Chondrocyte (in vitro differentiated cells): Measurements from ENCODE around the gene UCHL3. TPM values are rescaled to one million over a fixed set of nuclear protein-coding genes. Genes with fewer than 3 reads are reported as not detected.

Experiments
- DNase-seq: peaks from one replicate; pipeline ENCODE4 v3.0.0; 2021; ENCODE audit warnings: mixed read lengths, low spot score
- H3K27ac Mint-ChIP-seq: one replicate; pipeline ENCODE4 v1.8.0; 2021; ENCODE audit warnings: mild to moderate bottlenecking, moderate library complexity, mixed read lengths; ENCODE audit not compliant: unreplicated experiment
- H3K27me3 Mint-ChIP-seq: 2 replicates; pipeline ENCODE4 v1.8.0; 2021; ENCODE audit warnings: low read depth, mixed read lengths
- H3K36me3 Mint-ChIP-seq: 2 replicates; pipeline ENCODE4 v1.8.0; 2021; ENCODE audit warnings: low read depth, mixed read lengths
- H3K4me1 Mint-ChIP-seq: 2 replicates; pipeline ENCODE4 v1.8.0; 2021; ENCODE audit warnings: low read depth, mild to moderate bottlenecking, mixed read lengths
- H3K4me3 Mint-ChIP-seq: one replicate; pipeline ENCODE4 v1.8.0; 2021; ENCODE audit warnings: mild to moderate bottlenecking, moderate library complexity, mixed read lengths; ENCODE audit not compliant: unreplicated experiment
- H3K9me3 Mint-ChIP-seq: 2 replicates; pipeline ENCODE4 v1.8.0; 2021; ENCODE audit warnings: low read depth, mixed read lengths
- long read RNA-seq: library from polyadenylated mRNA; stranded (forward); transcript quantifications from one replicate; pipeline ENCODE4 v2.0.0, GENCODE V29; 2021
- total RNA-seq: library from RNA; stranded (reverse); gene quantifications from 3 replicates; pipeline ENCODE4 v1.2.1, GENCODE V29; 2021
- TF ChIP-seq, protein P1 (sequence below): fragments of 200-600 bp; sonication (generic); IDR thresholded peaks from 2 replicates; pipeline ENCODE4 v1.5.0; 2021; ENCODE audit warnings: antibody characterized with exemption, mild to moderate bottlenecking, moderate library complexity

UCHL3 gene
- total RNA-seq, result 28.0 to 29.5 TPM (median 29.5 TPM) in 3 replicates
- long read RNA-seq, partial matches to known transcripts, result 5 of 11 reads
- long read RNA-seq, other reads (novel, unspliced or antisense), result 3 of 11 reads

DNA sequence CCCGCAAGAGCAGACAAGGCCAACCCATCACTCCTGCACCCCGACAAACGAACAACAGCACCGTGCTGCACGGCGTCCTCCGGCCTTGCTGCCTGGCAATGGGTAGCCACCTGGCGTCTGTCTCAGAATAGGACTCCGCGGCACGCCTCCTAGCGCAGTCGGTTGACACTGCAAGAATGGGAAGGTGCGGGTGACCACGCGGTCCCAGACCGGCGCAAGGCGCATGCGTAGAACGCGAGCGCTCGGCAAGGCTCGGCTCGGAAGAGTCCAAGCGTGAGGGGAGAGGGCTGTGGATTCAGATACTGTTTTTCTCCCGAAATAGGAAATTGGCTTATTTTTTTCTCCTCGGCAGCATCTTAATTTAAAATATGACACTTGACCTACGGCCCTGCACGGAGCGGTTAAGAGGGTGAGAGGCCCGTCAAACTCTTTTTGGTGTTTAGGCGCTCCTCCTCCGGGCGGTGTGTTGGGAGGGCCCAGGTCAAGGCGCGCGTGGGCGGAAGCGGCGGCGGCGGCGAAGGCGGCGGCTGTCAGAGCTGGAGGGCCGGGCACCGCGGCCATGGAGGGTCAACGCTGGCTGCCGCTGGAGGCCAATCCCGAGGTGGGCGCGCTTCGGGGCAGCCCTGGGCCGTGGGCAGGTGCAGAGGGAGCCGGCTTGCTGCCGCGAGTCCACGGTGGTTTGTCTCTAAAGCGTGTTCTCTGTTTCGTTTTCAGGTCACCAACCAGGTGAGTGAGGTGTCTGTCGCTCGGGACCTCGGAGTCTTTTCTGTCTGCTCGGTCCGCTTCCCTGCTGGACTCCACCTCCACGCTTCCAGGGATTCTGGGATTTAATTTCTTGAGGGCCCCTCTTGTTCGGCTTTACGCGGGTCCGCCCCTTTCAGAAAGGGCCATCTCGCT, at the start of gene UCHL3:
UCHL3 (plus strand) TSS at position 530 of the 897 bp plus-strand sequence; CDS start at position 560, 30 bp downstream.
- Mint-ChIP-seq H3K27ac (peak within 1 kb of the TSS; percentile 95), H3K9me3 (no peaks in the 10 kb centered on the region), H3K4me1 (peaks cover 22% of the 10 kb centered on the region), H3K27me3 (no peaks in the 10 kb centered on the region), H3K36me3 (peaks cover 6% of the 10 kb centered on the region), H3K4me3 (peak within 1 kb of the TSS; percentile 86)
- TF ChIP-seq, protein P1, sequence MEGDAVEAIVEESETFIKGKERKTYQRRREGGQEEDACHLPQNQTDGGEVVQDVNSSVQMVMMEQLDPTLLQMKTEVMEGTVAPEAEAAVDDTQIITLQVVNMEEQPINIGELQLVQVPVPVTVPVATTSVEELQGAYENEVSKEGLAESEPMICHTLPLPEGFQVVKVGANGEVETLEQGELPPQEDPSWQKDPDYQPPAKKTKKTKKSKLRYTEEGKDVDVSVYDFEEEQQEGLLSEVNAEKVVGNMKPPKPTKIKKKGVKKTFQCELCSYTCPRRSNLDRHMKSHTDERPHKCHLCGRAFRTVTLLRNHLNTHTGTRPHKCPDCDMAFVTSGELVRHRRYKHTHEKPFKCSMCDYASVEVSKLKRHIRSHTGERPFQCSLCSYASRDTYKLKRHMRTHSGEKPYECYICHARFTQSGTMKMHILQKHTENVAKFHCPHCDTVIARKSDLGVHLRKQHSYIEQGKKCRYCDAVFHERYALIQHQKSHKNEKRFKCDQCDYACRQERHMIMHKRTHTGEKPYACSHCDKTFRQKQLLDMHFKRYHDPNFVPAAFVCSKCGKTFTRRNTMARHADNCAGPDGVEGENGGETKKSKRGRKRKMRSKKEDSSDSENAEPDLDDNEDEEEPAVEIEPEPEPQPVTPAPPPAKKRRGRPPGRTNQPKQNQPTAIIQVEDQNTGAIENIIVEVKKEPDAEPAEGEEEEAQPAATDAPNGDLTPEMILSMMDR, result peak; percentile 96
- peak; percentile 97 for DNase-seq

DNA sequence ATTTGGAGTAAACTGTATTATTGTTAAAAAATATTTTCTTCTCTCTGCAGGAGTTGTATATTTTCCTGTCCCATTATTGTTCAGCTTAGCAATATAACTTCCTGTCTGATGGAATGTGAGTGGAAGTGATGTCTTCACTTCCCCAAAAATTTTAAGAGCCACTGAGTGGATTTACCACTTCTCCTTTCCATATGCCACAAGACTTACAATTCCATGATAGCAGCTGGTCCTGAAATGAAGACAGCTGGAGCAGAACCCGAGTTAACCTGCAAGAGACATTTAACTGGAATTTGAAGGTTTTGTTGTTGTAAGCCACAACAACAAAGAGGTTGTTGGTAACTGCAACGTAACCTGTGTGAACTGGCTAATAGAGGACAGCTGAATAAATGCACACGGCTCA, 44.3 kb upstream of the UCHL3 start:
- no peaks in the 10 kb centered on the region for H3K27me3 Mint-ChIP-seq
- TF ChIP-seq, protein P1, result no peak
- no peaks in the 10 kb centered on the region for H3K36me3 Mint-ChIP-seq
- no peak overlapping the region for H3K4me3 Mint-ChIP-seq
- DNase-seq, result no peak
- H3K4me1 Mint-ChIP-seq, result no peaks in the 10 kb centered on the region
- H3K9me3 Mint-ChIP-seq, result no peaks in the 10 kb centered on the region
- no peak overlapping the region for H3K27ac Mint-ChIP-seq

DNA sequence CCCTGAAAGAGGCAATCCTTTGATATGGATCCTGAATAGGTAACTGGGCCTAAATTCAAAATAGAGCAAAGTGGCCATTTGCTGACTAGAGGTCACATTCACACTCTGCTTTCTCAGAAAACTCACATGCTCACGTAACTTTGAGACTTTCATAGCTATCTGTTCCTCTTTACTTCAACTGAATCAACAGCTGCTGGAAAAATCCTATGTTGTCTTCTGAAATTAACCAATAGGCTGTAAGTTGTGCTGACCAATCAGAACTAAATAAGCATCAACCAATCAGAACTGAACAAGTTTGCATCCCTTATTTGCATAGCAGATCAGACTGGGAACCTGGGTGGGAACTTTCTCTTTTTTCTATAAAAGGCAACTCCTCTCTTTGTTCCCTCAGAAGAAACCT, 43.6 kb upstream of the UCHL3 start:
- H3K4me3 Mint-ChIP-seq, result no peak overlapping the region

DNA sequence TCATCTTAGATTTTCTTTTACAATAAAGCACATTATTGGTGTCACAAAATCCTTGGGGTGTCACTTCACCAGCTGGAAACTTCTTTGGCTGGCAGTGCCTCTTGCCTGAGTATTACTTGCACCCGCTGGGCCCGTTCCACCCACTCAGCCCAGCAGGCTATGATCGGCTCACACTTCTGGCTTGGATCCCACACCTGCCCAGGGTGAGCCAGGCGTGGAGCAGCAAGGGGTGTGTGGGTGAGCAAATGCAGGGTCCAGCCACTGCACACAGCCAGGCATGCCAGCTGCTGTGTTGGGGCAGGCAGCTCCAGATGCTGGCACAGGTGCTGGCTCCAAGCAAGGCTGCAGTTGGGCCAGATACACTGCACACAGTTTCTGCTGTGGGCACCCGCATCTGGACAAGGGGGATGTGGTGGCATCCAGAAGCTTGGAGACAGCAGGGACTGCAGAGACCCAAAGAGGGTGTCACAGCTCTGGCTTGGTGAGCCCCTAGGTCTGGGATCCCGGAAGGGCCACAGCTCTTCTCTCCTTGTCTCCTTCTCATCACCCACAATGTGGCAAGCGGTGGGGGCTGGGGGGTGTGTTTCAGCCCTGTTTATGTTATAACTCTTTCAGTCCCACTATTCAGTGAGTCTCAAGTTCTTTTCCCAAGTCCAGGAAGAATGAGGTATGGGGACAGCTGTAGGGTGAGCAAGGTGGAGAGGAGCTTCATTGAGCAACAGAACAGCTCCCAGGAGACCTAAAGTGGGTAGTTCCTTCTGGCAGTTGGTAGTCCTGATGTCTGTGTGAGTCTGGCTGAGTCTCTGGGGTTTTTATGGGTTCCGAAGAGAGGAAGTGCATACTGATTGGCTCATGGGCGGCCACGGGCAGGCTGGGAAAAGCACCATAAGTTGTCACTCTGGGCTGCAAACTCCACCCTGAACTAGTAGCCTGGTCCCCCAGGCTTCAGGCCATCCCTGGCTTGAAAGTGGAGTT, 42.3 kb upstream of the UCHL3 start:
- no peak for DNase-seq
- no peaks in the 10 kb centered on the region for H3K36me3 Mint-ChIP-seq
- no peaks in the 10 kb centered on the region for H3K27me3 Mint-ChIP-seq
- H3K27ac Mint-ChIP-seq, result no peak overlapping the region
- no peaks in the 10 kb centered on the region for H3K9me3 Mint-ChIP-seq
- H3K4me1 Mint-ChIP-seq, result no peaks in the 10 kb centered on the region
- no peak overlapping the region for H3K4me3 Mint-ChIP-seq
- TF ChIP-seq, protein P1, result no peak

More for the DNA sequence above, 43.6 kb upstream of the UCHL3 start:
- Mint-ChIP-seq H3K9me3 (no peaks in the 10 kb centered on the region), H3K27ac (no peak overlapping the region), H3K4me1 (no peaks in the 10 kb centered on the region), H3K36me3 (no peaks in the 10 kb centered on the region), H3K27me3 (no peaks in the 10 kb centered on the region)
- TF ChIP-seq, protein P1, result no peak
- no peak for DNase-seq
